HepG2 (cell line): ENCODE results near the gene LMAN2. TPM values are rescaled to one million over a fixed set of nuclear protein-coding genes. Genes with fewer than 3 reads are reported as not detected.

ENCODE experiments used
- ATAC-seq: fragments of 200-7000 bp; cut with Tn5 transposase; 3 replicates; pipeline ENCODE4 v1.9.1; 2020; ENCODE audit warnings: mild to moderate bottlenecking, moderate library complexity
- BruUV-seq: library from RNA; stranded (reverse); fragments of 400-500 nt; replicated peaks from 2 replicates; lab custom pipeline; 2021; lab: Mats Ljungman, UMichigan
- CTCF ChIA-PET: fragments of 300-600 bp; formaldehyde crosslinking; extraction: SDS; loops from one replicate; lab custom pipeline; 2021; ENCODE audit warnings: low total read pairs, inconsistent platforms, low intra/inter-chr PET ratio; lab: Yijun Ruan, JAX
- POLR2A ChIA-PET: fragments of 350-600 bp; sonication (Branson Sonifier 250); formaldehyde crosslinking; loops from one replicate; lab custom pipeline; 2020; ENCODE audit warnings: antibody characterized with exemption, inconsistent platforms; lab: Yijun Ruan, JAX
- DNase-seq: peaks from one replicate; pipeline ENCODE4 v3.0.0-alpha.2; 2015; ENCODE audit warnings: low spot score
- FAIRE-seq: peaks from 3 replicates; lab custom pipeline; 2011; peaks lifted over from hg19 to GRCh38; lab: Jason Lieb, UNC
- H2AFZ ChIP-seq: one replicate; pipeline ENCODE4 v1.6.1; 2011; ENCODE audit warnings: low read length, inconsistent platforms
- H3K27ac ChIP-seq: fragments of 300-600 bp; 3 replicates; pipeline ENCODE4 v1.8.0; 2011; ENCODE audit warnings: mixed run types, mild to moderate bottlenecking, mixed read lengths, low read length, inconsistent platforms; ENCODE audit not compliant: insufficient read depth; ENCODE audit errors: extremely low read length
- H3K27me3 ChIP-seq, 2 experiments: fragments of 200-600 bp in 1 of 2; 2 replicates in 1 of 2; 3 replicates in 1 of 2; pipeline versions ENCODE4 v1.6.0 to v1.8.0; 2011; ENCODE audit warnings: low read length in 2 of 2, mild to moderate bottlenecking in 2 of 2, moderate library complexity in 2 of 2, inconsistent platforms in 1 of 2; ENCODE audit not compliant: insufficient read depth in 2 of 2, control insufficient read depth in 1 of 2
- H3K36me3 ChIP-seq, 2 experiments: fragments of 200-600 bp in 1 of 2; replicated peaks in 1 of 2; 2 replicates in 1 of 2; 3 replicates in 1 of 2; pipeline versions ENCODE4 v1.5.1 to v1.8.0; 2011; ENCODE audit warnings: low read length in 2 of 2, inconsistent platforms in 1 of 2; ENCODE audit not compliant: insufficient read depth in 2 of 2, control insufficient read depth in 1 of 2
- H3K4me1 ChIP-seq: 2 replicates; pipeline ENCODE4 v1.5.1; 2012; ENCODE audit warnings: low read length, inconsistent platforms; ENCODE audit not compliant: insufficient read depth
- H3K4me2 ChIP-seq: 2 replicates; pipeline ENCODE4 v1.6.0; 2011; ENCODE audit warnings: low read depth, low read length, inconsistent platforms
- H3K4me3 ChIP-seq, 3 experiments: fragments of 200-600 bp in 1 of 3; sonication (generic), shearing (Covaris generic) in 1 of 3; replicated peaks in 1 of 3; 2 replicates each; pipeline ENCODE4 v1.5.1; 2011 to 2016; ENCODE audit warnings: low read length in 3 of 3, inconsistent platforms in 2 of 3, low read depth in 2 of 3, mild to moderate bottlenecking in 2 of 3, control low read depth in 1 of 3, mixed read lengths in 1 of 3; ENCODE audit not compliant: insufficient read depth in 1 of 3
- H3K79me2 ChIP-seq: one replicate; pipeline ENCODE4 v1.6.1; 2011; ENCODE audit warnings: low read length, inconsistent platforms; ENCODE audit not compliant: insufficient read depth
- H3K9ac ChIP-seq: 2 replicates; pipeline ENCODE4 v1.6.0; 2011; ENCODE audit warnings: mild to moderate bottlenecking, low read depth, low read length, inconsistent platforms; ENCODE audit not compliant: insufficient read depth
- H3K9me3 ChIP-seq: 2 replicates; pipeline ENCODE4 v1.5.1; 2012; ENCODE audit warnings: mild to moderate bottlenecking, low read length
- H4K20me1 ChIP-seq: 2 replicates; pipeline ENCODE4 v1.6.0; 2011; ENCODE audit warnings: inconsistent platforms, mild to moderate bottlenecking, low read length, moderate library complexity; ENCODE audit not compliant: insufficient read depth
- DNMT1 ChIP-seq: sonication (generic); formaldehyde crosslinking; IDR thresholded peaks from 2 replicates; pipeline ENCODE4 v1.5.1; 2020; ENCODE audit warnings: mild to moderate bottlenecking, missing genetic modification reagents
- FOXJ3 ChIP-seq: sonication (generic); formaldehyde crosslinking; IDR thresholded peaks from 2 replicates; pipeline ENCODE4 v1.4.0; 2020; ENCODE audit warnings: missing genetic modification reagents, mild to moderate bottlenecking, borderline replicate concordance
- FOXP1 ChIP-seq, 2 experiments: fragments of 450-650 bp in 1 of 2; IDR thresholded peaks; 2 replicates each; pipeline ENCODE4 v1.6.1; 2017 to 2018; ENCODE audit warnings: antibody characterized with exemption in 1 of 2
- IKZF4 ChIP-seq: sonication (generic); formaldehyde crosslinking; IDR thresholded peaks from 2 replicates; pipeline ENCODE4 v1.5.1; 2020; ENCODE audit warnings: borderline replicate concordance, mild to moderate bottlenecking, low read depth, missing genetic modification reagents; ENCODE audit errors: not compliant biosample characterization
- KAT8 ChIP-seq: IDR thresholded peaks from 2 replicates; pipeline ENCODE4 v1.6.1; 2016; ENCODE audit warnings: missing genetic modification reagents, missing compliant biosample characterization
- MAFG ChIP-seq: sonication (generic); formaldehyde crosslinking; IDR thresholded peaks from 2 replicates; pipeline ENCODE4 v1.5.1; 2020; ENCODE audit warnings: mild to moderate bottlenecking, missing genetic modification reagents
- MAZ ChIP-seq, 2 experiments: sonication (generic) in 1 of 2; formaldehyde crosslinking in 1 of 2; IDR thresholded peaks; 2 replicates each; pipeline versions ENCODE4 v1.5.0 to v1.6.1; 2012 to 2020; ENCODE audit warnings: low read depth in 2 of 2, mild to moderate bottlenecking in 2 of 2, borderline replicate concordance in 1 of 2, improper control_type of control experiment in 1 of 2, low read length in 1 of 2, missing genetic modification reagents in 1 of 2, moderate library complexity in 1 of 2
- NAIF1 ChIP-seq: sonication (generic); formaldehyde crosslinking; IDR thresholded peaks from 2 replicates; pipeline ENCODE4 v1.5.0; 2020; ENCODE audit warnings: mild to moderate bottlenecking, missing genetic modification reagents, borderline replicate concordance
- NBN ChIP-seq: fragments of 450-650 bp; conservative IDR thresholded peaks from 2 replicates; pipeline ENCODE4 v1.6.1; 2017
- PHF8 ChIP-seq: sonication (generic); formaldehyde crosslinking; IDR thresholded peaks from 2 replicates; pipeline ENCODE4 v1.5.0; 2020; ENCODE audit warnings: missing genetic modification reagents
- RXRA ChIP-seq: sonication (generic); formaldehyde crosslinking; IDR thresholded peaks from 2 replicates; pipeline ENCODE4 v1.5.1; 2020; ENCODE audit warnings: missing genetic modification reagents
- SMARCC2 ChIP-seq: fragments of 450-650 bp; IDR thresholded peaks from 2 replicates; pipeline ENCODE4 v1.6.1; 2017; ENCODE audit warnings: antibody characterized with exemption, mild to moderate bottlenecking
- STAG1 ChIP-seq: sonication (generic); formaldehyde crosslinking; IDR thresholded peaks from 2 replicates; pipeline ENCODE4 v1.4.0; 2020; ENCODE audit warnings: missing genetic modification reagents
- TBX2 ChIP-seq: sonication (generic); formaldehyde crosslinking; IDR thresholded peaks from 2 replicates; pipeline ENCODE4 v1.5.0; 2020; ENCODE audit warnings: missing genetic modification reagents, mild to moderate bottlenecking, borderline replicate concordance
- ZKSCAN5 ChIP-seq: sonication (generic); formaldehyde crosslinking; IDR thresholded peaks from 2 replicates; pipeline ENCODE4 v1.5.1; 2020; ENCODE audit warnings: mild to moderate bottlenecking, missing genetic modification reagents
- ZMAT3 ChIP-seq: sonication (generic); formaldehyde crosslinking; conservative IDR thresholded peaks from 2 replicates; pipeline ENCODE4 v1.7.0; 2021; ENCODE audit warnings: missing genetic modification reagents
- ZNF564 ChIP-seq: sonication (generic); formaldehyde crosslinking; IDR thresholded peaks from 2 replicates; pipeline ENCODE4 v1.8.1; 2023; ENCODE audit warnings: mild to moderate bottlenecking, missing genetic modification reagents
- ZNF674 ChIP-seq: sonication (generic); formaldehyde crosslinking; IDR thresholded peaks from 2 replicates; pipeline ENCODE4 v1.5.0; 2020; ENCODE audit warnings: low read depth, mild to moderate bottlenecking, missing genetic modification reagents
- ZNF749 ChIP-seq: sonication (generic); formaldehyde crosslinking; IDR thresholded peaks from 2 replicates; pipeline ENCODE4 v1.8.0; 2022; ENCODE audit warnings: mild to moderate bottlenecking, missing genetic modification reagents, moderate library complexity, borderline replicate concordance
- ZNF777 ChIP-seq: sonication (generic); formaldehyde crosslinking; IDR thresholded peaks from 2 replicates; pipeline ENCODE4 v1.4.0; 2020; ENCODE audit warnings: missing genetic modification reagents
- ZNF879 ChIP-seq: sonication (generic); formaldehyde crosslinking; IDR thresholded peaks from 2 replicates; pipeline ENCODE4 v1.8.1; 2023; ENCODE audit warnings: missing genetic modification reagents
- WGBS: methylation state at CpG from one replicate; pipeline ENCODE4 v1.1.6; 2017; ENCODE audit warnings: low lambda C conversion rate; 5-methylcytosine and 5-hydroxymethylcytosine counted together
- in situ Hi-C: cut with HindIII; loops from 2 replicates; pipeline ENCODE4 v1.10.0; 2017; ENCODE audit warnings: low pct_unique_long_range_greater_than_20kb; ENCODE audit not compliant: extremely low pct_ligation_motif_present
- intact Hi-C: fragments of 100-400 bp; cut with micrococcal nuclease; formaldehyde crosslinking; loops from one replicate; pipeline ENCODE4 v1.10.0; 2022; ENCODE audit not compliant: unreplicated experiment
- polyA plus RNA-seq, 8 experiments: library from polyadenylated mRNA; depleted of rRNA in 3 of 8; stranded (reverse) in 7 of 8; unstranded in 1 of 8; fragments of >200 nt; fragmentation: Illumina TruSeq in 4 of 8; extraction: Trizol in 4 of 8; gene quantifications; 2 replicates each; pipeline versions ENCODE4 v1.2.1 to v1.2.3, GENCODE V29; 2011 to 2016; ENCODE audit warnings: low read depth in 4 of 8, missing spikeins in 1 of 8, mixed read lengths in 1 of 8; ENCODE audit not compliant: insufficient read depth in 1 of 8
- total RNA-seq, 5 experiments: library from RNA; depleted of rRNA; stranded (reverse); fragments of >200 nt; fragmentation: Illumina TruSeq; extraction: Trizol; gene quantifications; 2 replicates each; pipeline ENCODE4 v1.2.3, GENCODE V29; 2016; ENCODE audit warnings: low read depth in 1 of 5
- TF ChIP-seq, protein P1 (sequence below): sonication (generic); formaldehyde crosslinking; conservative IDR thresholded peaks from 2 replicates; pipeline ENCODE4 v1.4.0; 2020; ENCODE audit warnings: missing genetic modification reagents

The LMAN2 gene
- total and polyA plus RNA-seq, 2 of the 13 experiments (the other 11 are each of a cell fraction or from before 2014, with no cell fraction given): 191 to 197 TPM

DNA sequence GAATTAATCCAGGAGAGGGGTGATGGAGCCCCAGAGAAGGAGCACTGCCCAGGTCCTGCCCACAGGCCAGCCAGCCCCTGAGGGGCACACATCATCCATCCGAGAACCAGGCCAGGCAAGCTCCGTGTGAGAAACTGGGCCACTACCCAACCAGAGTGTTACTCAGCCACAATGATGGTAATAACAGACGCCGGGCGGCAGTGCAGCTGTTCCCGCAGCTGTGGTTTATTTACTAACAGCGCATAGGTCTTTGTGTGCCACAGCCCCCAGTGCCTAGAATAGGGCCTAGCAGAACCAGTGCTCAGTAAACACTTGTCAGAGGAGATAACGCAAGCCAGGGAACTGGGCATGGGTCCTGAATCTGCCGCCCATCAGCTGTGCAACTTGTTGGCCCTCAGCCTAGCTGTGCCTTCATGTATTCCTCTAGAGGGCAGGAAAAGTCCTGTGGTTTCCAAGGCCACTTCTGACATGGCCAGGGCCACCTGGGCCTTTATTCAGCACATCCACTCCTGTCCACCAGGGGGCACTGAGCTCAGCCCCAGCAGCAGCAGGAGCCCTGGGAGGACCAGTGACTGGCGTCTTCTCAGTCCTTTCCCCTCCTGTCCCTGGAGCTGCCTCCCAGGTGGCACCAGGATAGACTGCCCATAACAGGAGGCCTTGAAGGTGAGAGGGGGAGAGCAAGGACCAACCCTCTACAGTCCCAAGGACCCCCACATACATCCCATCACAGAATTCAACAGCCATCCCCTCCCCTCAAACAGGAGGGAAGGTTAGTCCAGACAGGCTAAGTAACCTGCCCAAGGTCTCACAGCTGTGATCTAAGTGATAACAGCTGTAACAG lies 41.9 kb downstream of the LMAN2 start (continued):
- TF ChIP-seq PHF8: no peak
- TF ChIP-seq ZKSCAN5 (CRISPR knock-in tag): no peak
- no peak for TF ChIP-seq MAZ (IDR thresholded peaks at IDR 0.05; ENCODE audit: borderline replicate concordance, low read depth, low read length)
- TF ChIP-seq MAZ (CRISPR knock-in tag; IDR thresholded peaks at IDR 0.05; ENCODE audit: low read depth): peak; percentile 49; the same call in 1 of the 2 replicates
- TF ChIP-seq ZNF564 (CRISPR knock-in tag): no peak

DNA sequence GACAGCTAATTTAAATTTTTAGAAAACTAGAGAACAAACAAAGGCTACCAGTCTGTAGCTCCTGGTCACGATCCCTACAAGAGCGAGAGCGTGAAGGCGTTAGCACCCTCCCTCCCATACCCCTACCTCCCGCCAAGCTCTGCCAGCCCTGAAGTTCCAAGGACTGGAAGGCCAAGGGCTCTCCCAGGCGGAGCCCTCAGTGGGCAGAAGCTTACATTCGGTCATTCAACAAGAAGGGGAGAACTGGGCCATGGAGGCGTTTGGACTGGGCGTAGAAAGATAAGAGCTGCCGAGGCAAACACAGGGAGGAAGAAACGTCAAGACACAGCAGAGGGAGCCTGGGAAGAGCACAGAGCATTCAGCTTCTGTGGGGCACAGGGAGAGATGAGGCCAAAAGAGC lies 42.7 kb downstream of the LMAN2 start:
- WGBS: 96% methylated on average over 11 of the region's 11 CpGs
- H3K27ac ChIP-seq: no peak overlapping the region
- in situ Hi-C loops: no loop called here

More for the DNA sequence above, 42.7 kb downstream of the LMAN2 start:
- no peaks in the 10 kb centered on the region; a peak in 1 of 5 replicates for H3K27me3 ChIP-seq
- POLR2A ChIA-PET: interaction anchor here (0.9 to 1.9 kb wide), 4 partner anchors 43 to 146 kb away, joined by 3 to 7 read pairs (median 4); partner anchors contain the start of gene LMAN2
- DNase-seq: no peak
- TF ChIP-seq NBN (no peak), STAG1 (CRISPR knock-in tag) (no peak), FOXP1 (IDR thresholded peaks at IDR 0.05) (no peak), FOXP1 (CRISPR knock-in tag; IDR thresholded peaks at IDR 0.05) (no peak), MAFG (CRISPR knock-in tag) (no peak), SMARCC2 (no peak), ZMAT3 (CRISPR knock-in tag) (no peak), KAT8 (CRISPR knock-in tag) (no peak), DNMT1 (no peak), FOXJ3 (no peak), TBX2 (CRISPR knock-in tag) (no peak), RXRA (CRISPR knock-in tag) (no peak), ZNF879 (CRISPR knock-in tag) (no peak), NAIF1 (CRISPR knock-in tag) (no peak), IKZF4 (CRISPR knock-in tag) (no peak), ZNF749 (CRISPR knock-in tag) (no peak), ZNF777 (CRISPR knock-in tag) (no peak), ZNF674 (CRISPR knock-in tag) (no peak)
- TF ChIP-seq, protein P1, sequence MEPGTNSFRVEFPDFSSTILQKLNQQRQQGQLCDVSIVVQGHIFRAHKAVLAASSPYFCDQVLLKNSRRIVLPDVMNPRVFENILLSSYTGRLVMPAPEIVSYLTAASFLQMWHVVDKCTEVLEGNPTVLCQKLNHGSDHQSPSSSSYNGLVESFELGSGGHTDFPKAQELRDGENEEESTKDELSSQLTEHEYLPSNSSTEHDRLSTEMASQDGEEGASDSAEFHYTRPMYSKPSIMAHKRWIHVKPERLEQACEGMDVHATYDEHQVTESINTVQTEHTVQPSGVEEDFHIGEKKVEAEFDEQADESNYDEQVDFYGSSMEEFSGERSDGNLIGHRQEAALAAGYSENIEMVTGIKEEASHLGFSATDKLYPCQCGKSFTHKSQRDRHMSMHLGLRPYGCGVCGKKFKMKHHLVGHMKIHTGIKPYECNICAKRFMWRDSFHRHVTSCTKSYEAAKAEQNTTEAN (CRISPR knock-in tag): no peak
- no peak overlapping the region for H3K4me3 ChIP-seq
- peaks cover 7 to 27% of the 10 kb centered on the region in 2 experiments for H3K36me3 ChIP-seq
- ATAC-seq: no peak
- no TSS peak for BruUV-seq
- CTCF ChIA-PET: interaction anchor here (1.6 kb wide), 1 partner anchor 28 kb away, joined by 9 read pairs; no protein-coding TSS in a partner anchor
- H3K4me1 ChIP-seq: peaks cover 49% of the 10 kb centered on the region
- H3K9ac ChIP-seq: no peak overlapping the region
- no peak overlapping the region for H2AFZ ChIP-seq
- no peak for FAIRE-seq
- H3K4me2 ChIP-seq: no peak overlapping the region
- H3K79me2 ChIP-seq: peaks cover 24% of the 10 kb centered on the region
- no peaks in the 10 kb centered on the region for H3K9me3 ChIP-seq
- intact Hi-C loops: no loop called here
- H4K20me1 ChIP-seq: peaks cover 24% of the 10 kb centered on the region
